HG03520 (cell line): Measurements from ENCODE around the gene AQP11.
A peak's percentile ranks its signal among the peaks of the same experiment; 100 is the strongest.
"Not testable (repeated sequence)": the region's sequence is repeated elsewhere in the genome, so short reads cannot be mapped to it uniquely, and the experiment has no call there.

Experiments
- ATAC-seq: cut with Tn5 transposase; IDR thresholded peaks from one replicate; pipeline ENCODE4 v1.9.1; 2021; ENCODE audit warnings: mild to moderate bottlenecking, moderate library complexity; ENCODE audit not compliant: unreplicated experiment

The AQP11 gene

GRCh38 chr11:77589521-77590193 lies at the start of gene AQP11:
AQP11 (plus strand) TSS chr11:77589953; CDS start chr11:77589993, 40 bp downstream.
- ATAC-seq = peak; percentile 84

- ATAC-seq = no peak
Measured at GRCh38 chr11:77542296-77542695, 47.5 kb upstream of the AQP11 start.

- no peak for ATAC-seq
Measured at GRCh38 chr11:77547047-77547836, 42.5 kb upstream of the AQP11 start.

- no peak for ATAC-seq
Measured at GRCh38 chr11:77547863-77548551, 41.7 kb upstream of the AQP11 start.

- no peak for ATAC-seq
Measured at GRCh38 chr11:77548552-77549445, 41.0 kb upstream of the AQP11 start.

GRCh38 chr11:77551426-77551825 lies 38.3 kb upstream of the AQP11 start:
- not testable (repeated sequence) for ATAC-seq

GRCh38 chr11:77557553-77557952 lies 32.2 kb upstream of the AQP11 start:
- ATAC-seq = no peak

GRCh38 chr11:77558380-77558779 lies 31.4 kb upstream of the AQP11 start:
- no peak for ATAC-seq

- ATAC-seq = no peak
Measured at GRCh38 chr11:77559686-77560401, 29.9 kb upstream of the AQP11 start.

- ATAC-seq = no peak
Measured at GRCh38 chr11:77560605-77561004, 29.1 kb upstream of the AQP11 start.

GRCh38 chr11:77561257-77561656 lies 28.5 kb upstream of the AQP11 start:
- ATAC-seq = no peak

GRCh38 chr11:77568306-77568705 lies 21.4 kb upstream of the AQP11 start:
- ATAC-seq = no peak

GRCh38 chr11:77568916-77569675 lies 20.7 kb upstream of the AQP11 start:
- no peak for ATAC-seq

GRCh38 chr11:77569676-77570070 lies 20.1 kb upstream of the AQP11 start:
- no peak for ATAC-seq

- not testable (repeated sequence) for ATAC-seq
Measured at GRCh38 chr11:77570896-77571295, 18.9 kb upstream of the AQP11 start.

- ATAC-seq = not testable (repeated sequence)
Measured at GRCh38 chr11:77575428-77575827, 14.3 kb upstream of the AQP11 start.

- no peak for ATAC-seq
Measured at GRCh38 chr11:77580712-77581337, 8.9 kb upstream of the AQP11 start.

- peak; percentile 31 for ATAC-seq
Measured at GRCh38 chr11:77589181-77589520, 602 bp upstream of the AQP11 start.

GRCh38 chr11:77590194-77590782 lies 535 bp downstream of the AQP11 start:
- peak; percentile 7 for ATAC-seq
